Measurements from ENCODE around the gene ETS2.

The ETS2 gene

GRCh38 chr21:38780879-38781278 lies 24.9 kb upstream of the ETS2 start:
- H3K36me3 ChIP-seq (replicated peaks in 1 of 2; ENCODE audit: control insufficient read depth in 2 of 2, insufficient read depth in 2 of 2, low read length in 2 of 2): no peaks in the 10 kb centered on the region
- peaks cover 4 to 8% of the 10 kb centered on the region in 2 donors for H3K9me3 ChIP-seq (replicated peaks in 1 of 2; ENCODE audit: control insufficient read depth in 2 of 2, insufficient read depth in 1 of 2, low read depth in 1 of 2, low read length in 2 of 2)
- H3K27ac ChIP-seq (replicated peaks; ENCODE audit: low read length): no peak overlapping the region
- no peak overlapping the region for H3K4ac ChIP-seq (ENCODE audit: low read length)
- H3K9ac ChIP-seq (ENCODE audit: low read depth, low read length, poor library complexity): no peak overlapping the region
- H2AK5ac ChIP-seq (ENCODE audit: low read depth, low read length): no peak overlapping the region
- H4K91ac ChIP-seq (ENCODE audit: low read depth, low read length, poor library complexity): no peak overlapping the region
- no peak overlapping the region for H2AFZ ChIP-seq (ENCODE audit: low read length)
- H3K4me1 ChIP-seq (ENCODE audit: control insufficient read depth in 2 of 2, insufficient read depth in 1 of 2, low read depth in 1 of 2, low read length in 2 of 2): no peaks in the 10 kb centered on the region
- H3K4me3 ChIP-seq (ENCODE audit: low read length in 2 of 2): no peak overlapping the region
- H3K14ac ChIP-seq (ENCODE audit: low read length): no peak overlapping the region
- H3K79me1 ChIP-seq (ENCODE audit: low read depth, low read length): no peaks in the 10 kb centered on the region
- H2BK5ac ChIP-seq (ENCODE audit: low read length): no peak overlapping the region
- H2BK12ac ChIP-seq (ENCODE audit: low read length): no peak overlapping the region
- H3K4me2 ChIP-seq (ENCODE audit: insufficient read depth, low read length, poor library complexity, severe bottlenecking): no peak overlapping the region
- H3K18ac ChIP-seq (ENCODE audit: low read length): no peak overlapping the region
- H3K27me3 ChIP-seq (ENCODE audit: control insufficient read depth in 3 of 3, insufficient read depth in 3 of 3, low read depth in 1 of 3, low read length in 3 of 3): peaks cover 0 to 2% (median 0%) of the 10 kb centered on the region in 3 experiments
- H2BK15ac ChIP-seq (ENCODE audit: low read length): no peak overlapping the region
- H3K23ac ChIP-seq (ENCODE audit: low read depth, low read length, poor library complexity): no peak overlapping the region
- WGBS, 2 donors (ENCODE audit: extremely low coverage in 2 of 2, insufficient read length in 2 of 2, insufficient replicate concordance in 1 of 2): no CpG with 5 or more reads among the region's 2 CpGs
- no peak overlapping the region for H4K8ac ChIP-seq (ENCODE audit: low read depth, low read length)
- DNase-seq (ENCODE audit: low spot score): no peak
- H2BK120ac ChIP-seq (ENCODE audit: low read depth, low read length): no peak overlapping the region

GRCh38 chr21:38784458-38785266 lies 21.1 kb upstream of the ETS2 start:
- Histone ChIP-seq H3K79me1 (ENCODE audit: low read depth, low read length) (no peaks in the 10 kb centered on the region), H3K9me3 (replicated peaks in 1 of 2; ENCODE audit: control insufficient read depth in 2 of 2, insufficient read depth in 1 of 2, low read depth in 1 of 2, low read length in 2 of 2) (peaks cover 4 to 8% of the 10 kb centered on the region in 2 donors), H3K4me1 (ENCODE audit: control insufficient read depth in 2 of 2, insufficient read depth in 1 of 2, low read depth in 1 of 2, low read length in 2 of 2) (peaks cover 2 to 3% of the 10 kb centered on the region in 2 donors), H2BK15ac (ENCODE audit: low read length) (no peak overlapping the region), H2BK12ac (ENCODE audit: low read length) (no peak overlapping the region), H3K4me3 (ENCODE audit: low read length in 2 of 2) (no peak overlapping the region), H2BK120ac (ENCODE audit: low read depth, low read length) (no peak overlapping the region), H4K8ac (ENCODE audit: low read depth, low read length) (no peak overlapping the region), H2AK5ac (ENCODE audit: low read depth, low read length) (no peak overlapping the region), H3K4me2 (ENCODE audit: insufficient read depth, low read length, poor library complexity, severe bottlenecking) (no peak overlapping the region), H3K23ac (ENCODE audit: low read depth, low read length, poor library complexity) (no peak overlapping the region), H4K91ac (ENCODE audit: low read depth, low read length, poor library complexity) (no peak overlapping the region), H3K9ac (ENCODE audit: low read depth, low read length, poor library complexity) (no peak overlapping the region), H2BK5ac (ENCODE audit: low read length) (no peak overlapping the region), H3K18ac (ENCODE audit: low read length) (no peak overlapping the region), H2AFZ (ENCODE audit: low read length) (no peak overlapping the region), H3K14ac (ENCODE audit: low read length) (no peak overlapping the region), H3K4ac (ENCODE audit: low read length) (no peak overlapping the region), H3K27me3 (ENCODE audit: control insufficient read depth in 3 of 3, insufficient read depth in 3 of 3, low read depth in 1 of 3, low read length in 3 of 3) (peaks cover 0 to 5% (median 0%) of the 10 kb centered on the region in 3 experiments), H3K36me3 (replicated peaks in 1 of 2; ENCODE audit: control insufficient read depth in 2 of 2, insufficient read depth in 2 of 2, low read length in 2 of 2) (no peaks in the 10 kb centered on the region), H3K27ac (replicated peaks; ENCODE audit: low read length) (no peak overlapping the region)
- WGBS, 2 donors (ENCODE audit: extremely low coverage in 2 of 2, insufficient read length in 2 of 2, insufficient replicate concordance in 1 of 2): no CpG with 5 or more reads among the region's 7 CpGs
- no peak for DNase-seq (ENCODE audit: low spot score)

- Histone ChIP-seq H3K27me3 (ENCODE audit: control insufficient read depth in 3 of 3, insufficient read depth in 3 of 3, low read depth in 1 of 3, low read length in 3 of 3) (peaks cover 0 to 5% (median 0%) of the 10 kb centered on the region in 3 experiments), H3K23ac (ENCODE audit: low read depth, low read length, poor library complexity) (no peak overlapping the region), H3K4me2 (ENCODE audit: insufficient read depth, low read length, poor library complexity, severe bottlenecking) (no peak overlapping the region), H2BK120ac (ENCODE audit: low read depth, low read length) (no peak overlapping the region), H3K18ac (ENCODE audit: low read length) (no peak overlapping the region), H3K27ac (replicated peaks; ENCODE audit: low read length) (no peak overlapping the region), H2AK5ac (ENCODE audit: low read depth, low read length) (no peak overlapping the region), H3K9me3 (replicated peaks in 1 of 2; ENCODE audit: control insufficient read depth in 2 of 2, insufficient read depth in 1 of 2, low read depth in 1 of 2, low read length in 2 of 2) (peaks cover 4 to 8% of the 10 kb centered on the region in 2 donors), H3K4ac (ENCODE audit: low read length) (no peak overlapping the region), H3K9ac (ENCODE audit: low read depth, low read length, poor library complexity) (no peak overlapping the region), H2BK12ac (ENCODE audit: low read length) (no peak overlapping the region), H4K91ac (ENCODE audit: low read depth, low read length, poor library complexity) (no peak overlapping the region), H2AFZ (ENCODE audit: low read length) (no peak overlapping the region), H2BK15ac (ENCODE audit: low read length) (no peak overlapping the region), H3K79me1 (ENCODE audit: low read depth, low read length) (no peaks in the 10 kb centered on the region), H2BK5ac (ENCODE audit: low read length) (no peak overlapping the region), H3K4me1 (ENCODE audit: control insufficient read depth in 2 of 2, insufficient read depth in 1 of 2, low read depth in 1 of 2, low read length in 2 of 2) (peaks cover 2 to 3% of the 10 kb centered on the region in 2 donors), H3K36me3 (replicated peaks in 1 of 2; ENCODE audit: control insufficient read depth in 2 of 2, insufficient read depth in 2 of 2, low read length in 2 of 2) (no peaks in the 10 kb centered on the region), H3K14ac (ENCODE audit: low read length) (no peak overlapping the region), H4K8ac (ENCODE audit: low read depth, low read length) (no peak overlapping the region), H3K4me3 (ENCODE audit: low read length in 2 of 2) (no peak overlapping the region)
- no CpG with 5 or more reads among the region's 1 CpG for WGBS, 2 donors (ENCODE audit: extremely low coverage in 2 of 2, insufficient read length in 2 of 2, insufficient replicate concordance in 1 of 2)
- DNase-seq (ENCODE audit: low spot score): no peak
Observed at GRCh38 chr21:38785483-38785882, 20.2 kb upstream of the ETS2 start.

- Histone ChIP-seq H4K8ac (ENCODE audit: low read depth, low read length) (no peak overlapping the region), H3K14ac (ENCODE audit: low read length) (no peak overlapping the region), H3K4me2 (ENCODE audit: insufficient read depth, low read length, poor library complexity, severe bottlenecking) (no peak overlapping the region), H2BK12ac (ENCODE audit: low read length) (no peak overlapping the region), H2BK15ac (ENCODE audit: low read length) (no peak overlapping the region), H3K36me3 (replicated peaks in 1 of 2; ENCODE audit: control insufficient read depth in 2 of 2, insufficient read depth in 2 of 2, low read length in 2 of 2) (no peaks in the 10 kb centered on the region), H3K9ac (ENCODE audit: low read depth, low read length, poor library complexity) (no peak overlapping the region), H3K18ac (ENCODE audit: low read length) (no peak overlapping the region), H4K91ac (ENCODE audit: low read depth, low read length, poor library complexity) (no peak overlapping the region), H3K4me1 (ENCODE audit: control insufficient read depth in 2 of 2, insufficient read depth in 1 of 2, low read depth in 1 of 2, low read length in 2 of 2) (peaks cover 2 to 3% of the 10 kb centered on the region in 2 donors), H2AFZ (ENCODE audit: low read length) (no peak overlapping the region), H3K4me3 (ENCODE audit: low read length in 2 of 2) (no peak overlapping the region), H2AK5ac (ENCODE audit: low read depth, low read length) (no peak overlapping the region), H3K27me3 (ENCODE audit: control insufficient read depth in 3 of 3, insufficient read depth in 3 of 3, low read depth in 1 of 3, low read length in 3 of 3) (peaks cover 0 to 5% (median 0%) of the 10 kb centered on the region in 3 experiments), H3K79me1 (ENCODE audit: low read depth, low read length) (no peaks in the 10 kb centered on the region), H2BK5ac (ENCODE audit: low read length) (no peak overlapping the region), H3K23ac (ENCODE audit: low read depth, low read length, poor library complexity) (no peak overlapping the region), H3K9me3 (replicated peaks in 1 of 2; ENCODE audit: control insufficient read depth in 2 of 2, insufficient read depth in 1 of 2, low read depth in 1 of 2, low read length in 2 of 2) (peaks cover 4 to 6% of the 10 kb centered on the region in 2 donors), H3K4ac (ENCODE audit: low read length) (no peak overlapping the region), H2BK120ac (ENCODE audit: low read depth, low read length) (no peak overlapping the region), H3K27ac (replicated peaks; ENCODE audit: low read length) (no peak overlapping the region)
- DNase-seq (ENCODE audit: low spot score): no peak
- WGBS, 2 donors (ENCODE audit: extremely low coverage in 2 of 2, insufficient read length in 2 of 2, insufficient replicate concordance in 1 of 2): no CpG with 5 or more reads among the region's 6 CpGs
Observed at GRCh38 chr21:38787016-38787415, 18.7 kb upstream of the ETS2 start.
